HCT116 (cell line): Measurements from ENCODE around the gene PPP1R1A.

ENCODE experiments used
- ATF3 ChIP-seq: IDR thresholded peaks from 2 replicates; pipeline ENCODE4 v1.6.1; 2012
- CTCF ChIP-seq, 3 experiments: fragments of 200-600 bp in 1 of 3; sonication (generic) in 1 of 3; IDR thresholded peaks in 2 of 3; conservative IDR thresholded peaks in 1 of 3; 2 replicates each; pipeline ENCODE4 v1.5.1; 2012 to 2017; ENCODE audit warnings: low read depth in 2 of 3, low read length in 2 of 3, antibody characterized with exemption in 1 of 3, borderline replicate concordance in 1 of 3, control low read depth in 1 of 3, mild to moderate bottlenecking in 1 of 3, mixed read lengths in 1 of 3, mixed run types in 1 of 3, moderate library complexity in 1 of 3; ENCODE audit not compliant: insufficient read depth in 1 of 3
- POLR2A ChIP-seq: IDR thresholded peaks from 2 replicates; pipeline ENCODE4 v1.7.0; 2011; ENCODE audit warnings: borderline replicate concordance; ENCODE audit not compliant: insufficient read depth, insufficient read length; ENCODE audit errors: extremely low read depth
- POLR2AphosphoS5 ChIP-seq: IDR thresholded peaks from 2 replicates; pipeline ENCODE4 v1.6.1; 2011; ENCODE audit warnings: mild to moderate bottlenecking, low read depth, low read length, moderate library complexity
- RAD21 ChIP-seq: IDR thresholded peaks from 2 replicates; pipeline ENCODE4 v1.6.1; 2012; ENCODE audit warnings: low read depth, mild to moderate bottlenecking
- YY1 ChIP-seq: IDR thresholded peaks from 2 replicates; pipeline ENCODE4 v1.6.1; 2011; ENCODE audit warnings: low read length, low read depth, moderate library complexity, mild to moderate bottlenecking; ENCODE audit not compliant: insufficient replicate concordance; ENCODE audit errors: extremely low read depth
- ZNF274 ChIP-seq: fragments of 200-500 bp; sonication (Bioruptor generic); IDR thresholded peaks from 2 replicates; pipeline ENCODE4 v1.6.1; 2014; ENCODE audit warnings: mild to moderate bottlenecking, low read depth, low read length, inconsistent platforms

GRCh38 chr12:54593725-54594124 lies 5.3 kb upstream of the PPP1R1A start:
- TF ChIP-seq CTCF (IDR thresholded peaks at IDR 0.05 in 2 of 3, conservative IDR thresholded peaks at IDR 0.05 in 1 of 3; ENCODE audit: borderline replicate concordance in 1 of 3, insufficient read depth in 1 of 3, low read depth in 2 of 3, low read length in 2 of 3) (no peak), POLR2A (no peak), YY1 (no peak), ZNF274 (no peak), POLR2AphosphoS5 (no peak), RAD21 (no peak), ATF3 (no peak)
